HEK293T (cell line): ENCODE results near the gene RASSF5.

Experiments
- CTCF ChIA-PET: fragments of 350-600 bp; formaldehyde crosslinking; extraction: SDS; loops from one replicate; lab custom pipeline; 2021; ENCODE audit warnings: antibody characterized with exemption, inconsistent platforms; lab: Yijun Ruan, JAX
- POLR2A ChIA-PET: fragments of 350-600 bp; formaldehyde crosslinking; extraction: SDS; loops from one replicate; lab custom pipeline; 2020; ENCODE audit warnings: antibody characterized with exemption, inconsistent platforms; lab: Yijun Ruan, JAX
- DNase-seq: peaks from one replicate; pipeline ENCODE4 v3.0.0; 2012; ENCODE audit warnings: mixed read lengths; ENCODE audit errors: extremely low spot score
- ARNT ChIP-seq: fragments of 450-650 bp; IDR thresholded peaks from 2 replicates; pipeline ENCODE4 v1.6.1; 2017; ENCODE audit warnings: mild to moderate bottlenecking
- BHLHE40 ChIP-seq: fragments of 450-650 bp; IDR thresholded peaks from 2 replicates; pipeline ENCODE4 v1.6.1; 2016; ENCODE audit warnings: mild to moderate bottlenecking, moderate library complexity, borderline replicate concordance
- CTBP1 ChIP-seq: fragments of 450-650 bp; IDR thresholded peaks from 2 replicates; pipeline ENCODE4 v1.6.1; 2016; ENCODE audit warnings: borderline replicate concordance
- ELF4 ChIP-seq: fragments of 450-650 bp; IDR thresholded peaks from 2 replicates; pipeline ENCODE4 v1.6.1; 2017; ENCODE audit warnings: antibody characterized with exemption
- FOXA1 ChIP-seq: fragments of 450-650 bp; IDR thresholded peaks from 2 replicates; pipeline ENCODE4 v1.6.1; 2016; ENCODE audit warnings: mild to moderate bottlenecking
- FOXK2 ChIP-seq: fragments of 450-650 bp; IDR thresholded peaks from 2 replicates; pipeline ENCODE4 v1.6.1; 2016; ENCODE audit warnings: mild to moderate bottlenecking
- FOXM1 ChIP-seq: fragments of 450-650 bp; IDR thresholded peaks from 2 replicates; pipeline ENCODE4 v1.6.1; 2017; ENCODE audit warnings: mild to moderate bottlenecking, borderline replicate concordance
- HDGF ChIP-seq: fragments of 450-650 bp; IDR thresholded peaks from 2 replicates; pipeline ENCODE4 v1.6.1; 2017; ENCODE audit warnings: antibody characterized with exemption, borderline replicate concordance
- L3MBTL2 ChIP-seq: fragments of 450-650 bp; conservative IDR thresholded peaks from 2 replicates; pipeline ENCODE4 v1.6.1; 2016; ENCODE audit warnings: mild to moderate bottlenecking
- LEF1 ChIP-seq: fragments of 450-650 bp; IDR thresholded peaks from 2 replicates; pipeline ENCODE4 v1.6.1; 2017; ENCODE audit warnings: mild to moderate bottlenecking, borderline replicate concordance
- NFRKB ChIP-seq: fragments of 450-650 bp; IDR thresholded peaks from 2 replicates; pipeline ENCODE4 v1.6.1; 2016; ENCODE audit warnings: mild to moderate bottlenecking, moderate library complexity
- SP1 ChIP-seq: fragments of 450-650 bp; IDR thresholded peaks from 2 replicates; pipeline ENCODE4 v1.6.1; 2017
- SUZ12 ChIP-seq: fragments of 450-650 bp; IDR thresholded peaks from 2 replicates; pipeline ENCODE4 v1.6.1; 2016; ENCODE audit warnings: mild to moderate bottlenecking
- TARDBP ChIP-seq: fragments of 450-650 bp; IDR thresholded peaks from 2 replicates; pipeline ENCODE4 v1.6.1; 2016
- ZNF384 ChIP-seq: fragments of 450-650 bp; IDR thresholded peaks from 2 replicates; pipeline ENCODE4 v1.6.1; 2016
- TF ChIP-seq, protein P1 (sequence below): fragments of 450-650 bp; IDR thresholded peaks from 2 replicates; pipeline ENCODE4 v1.6.1; 2016

Gene RASSF5

DNA sequence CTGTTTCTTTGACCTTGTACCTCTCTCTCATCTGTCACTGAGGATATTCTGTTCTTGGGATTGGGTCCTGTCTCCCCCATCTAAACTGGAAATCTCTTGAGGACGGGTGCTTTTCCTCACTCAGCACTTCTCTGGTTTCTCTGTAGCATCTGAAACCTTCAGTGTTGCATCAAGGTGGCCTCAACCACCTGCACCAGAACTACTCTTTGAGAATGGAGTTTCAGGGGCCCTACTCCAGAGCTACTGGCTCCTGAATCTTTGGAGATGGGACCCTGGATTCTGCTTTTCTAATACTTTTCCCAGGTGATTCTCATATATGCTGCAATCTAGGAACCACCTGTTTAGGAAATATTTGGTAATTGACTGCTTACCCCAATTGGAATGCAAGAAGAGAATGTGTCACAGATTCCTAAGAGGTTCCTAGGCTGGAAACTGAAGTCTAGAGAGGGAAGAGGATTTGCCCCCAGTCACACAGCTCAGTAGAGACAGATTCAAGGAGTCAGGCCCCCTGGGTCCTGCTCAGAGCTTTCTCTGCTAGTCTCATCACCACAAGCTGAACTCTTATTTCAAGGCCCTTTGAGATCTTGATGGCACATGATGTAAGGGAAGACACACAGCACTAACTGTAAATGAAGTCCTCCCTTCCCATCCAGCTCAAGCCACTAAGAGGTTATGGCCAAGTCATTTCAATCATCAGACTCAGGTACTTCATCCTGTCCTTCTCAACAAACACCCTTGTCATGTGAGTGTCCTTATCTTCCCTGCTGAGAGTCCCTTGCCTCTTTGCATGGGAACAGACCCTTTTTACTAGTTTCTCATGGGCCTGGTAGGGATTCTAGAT is 56.3 kb downstream of the RASSF5 start:
- ChIA-PET POLR2A (no interaction called here), CTCF (interaction anchor here (1.6 kb wide), 1 partner anchor 20 kb away, joined by 5 read pairs; no protein-coding TSS in a partner anchor)
- TF ChIP-seq LEF1 = no peak
- no peak for TF ChIP-seq ARNT
- TF ChIP-seq BHLHE40 = no peak
- no peak for TF ChIP-seq L3MBTL2
- no peak for TF ChIP-seq SP1
- TF ChIP-seq, protein P1, sequence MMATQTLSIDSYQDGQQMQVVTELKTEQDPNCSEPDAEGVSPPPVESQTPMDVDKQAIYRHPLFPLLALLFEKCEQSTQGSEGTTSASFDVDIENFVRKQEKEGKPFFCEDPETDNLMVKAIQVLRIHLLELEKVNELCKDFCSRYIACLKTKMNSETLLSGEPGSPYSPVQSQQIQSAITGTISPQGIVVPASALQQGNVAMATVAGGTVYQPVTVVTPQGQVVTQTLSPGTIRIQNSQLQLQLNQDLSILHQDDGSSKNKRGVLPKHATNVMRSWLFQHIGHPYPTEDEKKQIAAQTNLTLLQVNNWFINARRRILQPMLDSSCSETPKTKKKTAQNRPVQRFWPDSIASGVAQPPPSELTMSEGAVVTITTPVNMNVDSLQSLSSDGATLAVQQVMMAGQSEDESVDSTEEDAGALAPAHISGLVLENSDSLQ = no peak
- no peak for TF ChIP-seq FOXA1
- no peak for DNase-seq

DNA sequence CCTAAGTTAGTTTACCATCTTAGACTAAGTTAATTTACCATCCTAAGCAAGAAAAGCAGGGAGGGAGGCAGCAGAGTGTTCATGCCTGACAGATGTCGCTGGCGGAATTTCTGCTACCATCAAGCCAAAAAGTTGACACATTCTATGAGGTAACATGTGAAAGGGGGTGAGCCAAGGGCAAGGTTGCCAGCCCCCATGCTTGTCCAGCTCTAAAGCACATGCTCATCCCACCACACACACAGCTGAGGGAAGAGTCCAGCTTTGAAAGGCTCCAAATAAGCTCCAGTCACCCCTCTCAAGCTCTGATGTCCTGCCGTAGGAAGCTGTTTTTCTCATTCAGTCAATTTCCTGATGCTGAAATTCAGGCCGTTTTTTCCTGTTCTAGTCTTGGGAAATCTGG is 58.7 kb downstream of the RASSF5 start:
- TF ChIP-seq, protein P1 = no peak
- no peak for TF ChIP-seq FOXK2
- TF ChIP-seq FOXA1 = no peak
- no peak for TF ChIP-seq BHLHE40
- TF ChIP-seq HDGF = no peak
- TF ChIP-seq ARNT = no peak
- TF ChIP-seq NFRKB = no peak
- no peak for TF ChIP-seq SUZ12
- no peak for TF ChIP-seq TARDBP
- no peak for TF ChIP-seq LEF1
- ChIA-PET CTCF (interaction anchor here (1.6 kb wide), 1 partner anchor 18 kb away, joined by 9 read pairs; no protein-coding TSS in a partner anchor), POLR2A (no interaction called here)
- no peak for DNase-seq

DNA sequence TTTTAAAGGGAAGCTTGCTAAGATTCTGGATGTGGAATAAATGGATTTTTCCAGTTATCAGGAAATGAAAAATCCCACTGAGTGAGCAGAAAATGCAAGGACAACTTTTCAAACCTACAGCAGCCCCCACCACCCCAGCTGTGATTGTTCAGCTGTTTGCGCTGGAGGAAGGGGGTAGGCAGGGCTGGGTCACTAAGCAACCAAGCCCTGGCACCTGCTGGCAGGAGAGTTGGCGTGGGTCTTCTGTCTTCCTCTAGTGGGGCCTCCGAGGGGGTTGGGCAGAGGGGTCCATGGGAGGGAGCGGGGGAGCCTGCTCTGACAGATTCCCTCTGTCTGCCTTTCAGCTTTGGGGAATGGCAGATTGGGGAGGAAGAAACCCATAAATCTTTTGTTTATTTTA is 59.7 kb downstream of the RASSF5 start:
- ChIA-PET POLR2A (no interaction called here), CTCF (interaction anchor here (1.6 kb wide), 1 partner anchor 17 kb away, joined by 9 read pairs; no protein-coding TSS in a partner anchor)
- TF ChIP-seq HDGF (no peak), ELF4 (no peak), SUZ12 (no peak), FOXK2 (no peak), SP1 (no peak), ARNT (no peak), TARDBP (no peak), LEF1 (no peak), CTBP1 (no peak), ZNF384 (no peak), L3MBTL2 (no peak), BHLHE40 (no peak)
- TF ChIP-seq, protein P1 = no peak

DNA sequence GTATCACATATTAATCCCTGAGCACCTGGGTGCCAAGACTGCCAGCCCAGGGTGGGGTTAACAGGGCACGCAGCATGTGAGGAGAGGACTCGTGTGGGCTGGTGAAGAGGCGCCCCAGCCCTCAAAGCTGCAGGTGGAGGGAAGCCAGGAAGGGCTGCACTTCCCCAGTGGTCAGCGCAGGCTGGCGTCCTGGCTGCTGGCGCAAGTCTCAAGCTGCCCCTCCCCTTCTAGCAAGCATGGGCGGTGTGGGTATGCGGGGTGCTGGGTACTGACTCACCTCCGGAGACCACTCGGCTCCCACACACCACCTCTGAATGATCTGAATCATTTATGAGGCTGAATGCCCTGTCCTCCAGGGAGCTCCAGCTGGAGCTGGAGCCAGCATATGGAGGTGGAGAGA is 60.9 kb downstream of the RASSF5 start:
- ChIA-PET CTCF (interaction anchor here (0.7 kb wide), 1 partner anchor 23 kb away, joined by 4 read pairs; no protein-coding TSS in a partner anchor), POLR2A (interaction anchor here (0.9 to 1.4 kb wide), 2 partner anchors 10 kb away, joined by 3 to 4 read pairs; no protein-coding TSS in a partner anchor)
- TF ChIP-seq SUZ12 = no peak
- no peak for TF ChIP-seq HDGF
- TF ChIP-seq CTBP1 = no peak
- TF ChIP-seq TARDBP = no peak
- no peak for TF ChIP-seq FOXA1
- TF ChIP-seq FOXK2 = no peak
- TF ChIP-seq LEF1 = no peak
- no peak for DNase-seq

More for the DNA sequence above, 59.7 kb downstream of the RASSF5 start:
- DNase-seq = no peak

DNA sequence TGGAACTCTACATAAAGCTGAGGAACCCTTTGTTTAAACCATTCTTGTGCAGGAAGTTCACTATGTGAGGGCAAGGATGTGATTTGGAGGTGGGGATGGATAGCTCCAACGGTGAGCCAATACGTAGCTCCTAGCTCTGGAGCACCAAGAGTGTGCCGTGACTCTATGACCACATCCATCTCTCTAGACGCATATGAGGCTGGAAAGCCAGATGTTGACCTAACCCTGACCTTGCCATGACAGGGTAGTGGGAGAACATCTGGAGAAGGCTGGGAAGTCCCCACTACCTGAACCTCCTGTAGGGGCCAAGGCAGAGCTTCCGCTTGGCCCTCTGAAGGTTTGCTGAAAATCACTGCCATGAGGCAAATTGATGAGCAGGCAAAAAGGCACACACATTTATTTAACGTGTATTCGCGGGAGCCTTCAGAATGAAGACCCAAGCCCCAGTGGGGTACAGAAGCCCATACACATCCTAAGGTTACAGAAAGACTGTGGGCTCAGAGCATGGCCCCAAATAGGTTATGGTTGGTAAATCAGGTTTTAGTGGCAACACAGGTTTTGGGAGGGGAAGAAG is 61.5 kb downstream of the RASSF5 start:
- ChIA-PET POLR2A (interaction anchor here (0.9 to 1.4 kb wide), 2 partner anchors 9 to 11 kb away, joined by 3 to 4 read pairs; no protein-coding TSS in a partner anchor), CTCF (interaction anchor here (0.7 kb wide), 1 partner anchor 24 kb away, joined by 4 read pairs; no protein-coding TSS in a partner anchor)
- no peak for DNase-seq
- TF ChIP-seq FOXM1 (no peak), ZNF384 (no peak), LEF1 (no peak), ELF4 (no peak), HDGF (no peak), SUZ12 (no peak), BHLHE40 (no peak), CTBP1 (no peak), ARNT (no peak)

DNA sequence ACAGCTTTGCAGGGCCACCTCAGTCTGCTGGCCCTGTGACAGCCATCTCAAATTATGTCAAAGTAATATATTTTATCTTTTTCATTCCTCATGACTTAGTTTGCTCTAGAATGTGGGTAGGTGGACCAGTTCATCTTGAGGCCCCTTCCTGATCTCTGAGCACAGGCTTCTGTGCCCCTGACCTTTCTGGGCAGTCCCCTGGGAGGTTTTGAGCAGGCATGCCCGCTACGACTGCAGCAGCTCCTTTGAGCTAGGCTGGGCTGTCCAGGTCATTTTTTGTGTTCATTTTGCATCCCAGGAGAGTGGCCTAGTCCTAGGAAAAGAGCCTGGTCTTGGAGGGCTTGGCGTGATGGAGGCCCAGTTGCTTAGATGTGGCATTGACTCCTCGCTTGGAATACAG is 62.2 kb downstream of the RASSF5 start:
- no peak for TF ChIP-seq TARDBP
- TF ChIP-seq FOXA1 = no peak
- no peak for TF ChIP-seq ARNT
- no peak for TF ChIP-seq FOXK2
- no peak for TF ChIP-seq LEF1
- TF ChIP-seq ELF4 = no peak
- TF ChIP-seq HDGF = no peak
- TF ChIP-seq BHLHE40 = no peak
- no peak for TF ChIP-seq SP1
- TF ChIP-seq, protein P1 = no peak
- no peak for TF ChIP-seq SUZ12
- no peak for TF ChIP-seq L3MBTL2
- TF ChIP-seq CTBP1 = no peak
- no peak for TF ChIP-seq NFRKB
- no peak for TF ChIP-seq ZNF384
- no peak for DNase-seq
- ChIA-PET CTCF (interaction anchor here (0.6 kb wide), 1 partner anchor 1081 kb away, joined by 3 read pairs; no protein-coding TSS in a partner anchor), POLR2A (interaction anchor here (1.4 kb wide), 1 partner anchor 12 kb away, joined by 4 read pairs; no protein-coding TSS in a partner anchor)
